Fibroblast of lung (primary cell): Measurements from ENCODE around the gene PRMT5. TPM values are rescaled to one million over a fixed set of nuclear protein-coding genes. Genes with fewer than 3 reads are reported as not detected.

Experiments used
- DNase-seq, 2 donors: peaks; one replicate each; pipeline versions ENCODE4 v3.0.0 to v3.0.0-alpha.2; 2010; ENCODE audit warnings: low read depth in 2 of 2
- H2AFZ ChIP-seq: 2 replicates; pipeline ENCODE4 v1.5.1; 2012; ENCODE audit warnings: low read length, control low read depth, inconsistent platforms
- H3K27ac ChIP-seq: 2 replicates; pipeline ENCODE4 v1.5.1; 2011; ENCODE audit warnings: low read length, control low read depth; ENCODE audit not compliant: insufficient read depth
- H3K27me3 ChIP-seq: 2 replicates; pipeline ENCODE4 v1.5.1; 2011; ENCODE audit warnings: mild to moderate bottlenecking, low read length; ENCODE audit not compliant: control insufficient read depth, insufficient read depth
- H3K36me3 ChIP-seq: 2 replicates; pipeline ENCODE4 v1.5.1; 2011; ENCODE audit warnings: low read length; ENCODE audit not compliant: control insufficient read depth, insufficient read depth
- H3K4me1 ChIP-seq: 2 replicates; pipeline ENCODE4 v1.5.1; 2011; ENCODE audit warnings: low read length; ENCODE audit not compliant: control insufficient read depth, insufficient read depth; ENCODE audit errors: extremely low read depth
- H3K4me2 ChIP-seq: 2 replicates; pipeline ENCODE4 v1.5.1; 2011; ENCODE audit warnings: low read length, control low read depth; ENCODE audit not compliant: insufficient read depth; ENCODE audit errors: extremely low read depth
- H3K4me3 ChIP-seq, 4 experiments: fragments of 200-600 bp in 1 of 4; sonication (generic) in 1 of 4; replicated peaks in 1 of 4; 2 replicates each; pipeline ENCODE4 v1.5.1; 2011 to 2016; ENCODE audit warnings: low read length in 4 of 4, low read depth in 3 of 4, mild to moderate bottlenecking in 3 of 4, control low read depth in 2 of 4, inconsistent platforms in 1 of 4, mixed read lengths in 1 of 4; ENCODE audit not compliant: insufficient read depth in 1 of 4; ENCODE audit errors: control extremely low read depth in 1 of 4
- H3K79me2 ChIP-seq: 2 replicates; pipeline ENCODE4 v1.5.1; 2012; ENCODE audit warnings: mild to moderate bottlenecking, low read length, inconsistent platforms; ENCODE audit not compliant: control insufficient read depth, insufficient read depth
- H3K9ac ChIP-seq: 2 replicates; pipeline ENCODE4 v1.5.1; 2011; ENCODE audit warnings: mild to moderate bottlenecking, low read length, control low read depth; ENCODE audit not compliant: insufficient read depth
- H3K9me3 ChIP-seq: 2 replicates; pipeline ENCODE4 v1.5.1; 2012; ENCODE audit warnings: low read depth, low read length; ENCODE audit not compliant: control insufficient read depth, insufficient read depth
- H4K20me1 ChIP-seq: 2 replicates; pipeline ENCODE4 v1.5.1; 2011; ENCODE audit warnings: low read length; ENCODE audit not compliant: control insufficient read depth, insufficient read depth; ENCODE audit errors: extremely low read depth
- CTCF ChIP-seq, 2 donors: IDR thresholded peaks in 1 of 2; conservative IDR thresholded peaks in 1 of 2; 1 replicate in 1 of 2; 2 replicates in 1 of 2; pipeline ENCODE4 v1.5.1; 2011 to 2012; ENCODE audit warnings: low read length in 2 of 2, control low read depth in 1 of 2, inconsistent platforms in 1 of 2, low read depth in 1 of 2, mild to moderate bottlenecking in 1 of 2
- EZH2 ChIP-seq: IDR thresholded peaks from 2 replicates; pipeline ENCODE4 v1.5.1; 2012; ENCODE audit warnings: low read length, control low read depth, mild to moderate bottlenecking; ENCODE audit errors: missing control alignments
- polyA minus RNA-seq: library from RNA; depleted of rRNA, polyadenylated mRNA; stranded (reverse); fragments of >200 nt; gene quantifications from 2 replicates; pipeline ENCODE4 v1.2.3, GENCODE V29; 2011; ENCODE audit warnings: low replicate concordance
- polyA plus RNA-seq, 2 donors: library from polyadenylated mRNA; depleted of rRNA in 1 of 2; stranded (reverse) in 1 of 2; unstranded in 1 of 2; fragments of >200 nt; gene quantifications; 2 replicates each; pipeline ENCODE4 v1.2.1, GENCODE V29; 2011 to 2012; ENCODE audit warnings: missing spikeins in 1 of 2
- total RNA-seq: library from RNA; depleted of rRNA; stranded (reverse); fragments of >200 nt; gene quantifications from 2 replicates; pipeline ENCODE4 v1.2.1, GENCODE V29; 2014

The PRMT5 gene
- total RNA-seq (50.3 and 54.8 TPM in 2 replicates), polyA plus RNA-seq (91.7 and 136 TPM in 2 replicates), polyA minus RNA-seq (184 and 335 TPM in 2 replicates)
- polyA plus RNA-seq (2012): 76.2 and 138 TPM in 2 replicates

GRCh38 chr14:22929104-22929960, at the start of gene PRMT5:
Gene PRMT5, minus strand, starts transcription at chr14:22929376. Its CDS starts 15 bp downstream, at chr14:22929361.
- H3K4me2 ChIP-seq: peak within 1 kb of the TSS; percentile 85
- peak within 1 kb of the TSS; percentile 71 to 96 (median 94) for H3K4me3 ChIP-seq
- no peaks in the 10 kb centered on the region for H3K27me3 ChIP-seq
- H3K9ac ChIP-seq: peak within 1 kb of the TSS; percentile 92
- no peaks in the 10 kb centered on the region for H4K20me1 ChIP-seq
- peak within 1 kb of the TSS; percentile 95 for H2AFZ ChIP-seq
- H3K79me2 ChIP-seq: peaks cover 18% of the 10 kb centered on the region
- no peaks in the 10 kb centered on the region for H3K9me3 ChIP-seq
- DNase-seq: peak; percentile 99 to 100
- peaks cover 8% of the 10 kb centered on the region for H3K36me3 ChIP-seq
- peaks cover 7% of the 10 kb centered on the region for H3K4me1 ChIP-seq
- peak within 1 kb of the TSS; percentile 92 for H3K27ac ChIP-seq
- TF ChIP-seq EZH2 (no peak), CTCF (conservative IDR thresholded peaks at IDR 0.05 in 1 of 2, IDR thresholded peaks at IDR 0.05 in 1 of 2; ENCODE audit: low read depth in 1 of 2, low read length in 2 of 2) (no peak)

- H3K9me3 ChIP-seq: no peaks in the 10 kb centered on the region
- H3K9ac ChIP-seq: no peak overlapping the region
- no peaks in the 10 kb centered on the region for H3K27me3 ChIP-seq
- H3K27ac ChIP-seq: peak overlapping the region; percentile 55
- no peak overlapping the region for H2AFZ ChIP-seq
- TF ChIP-seq CTCF (conservative IDR thresholded peaks at IDR 0.05 in 1 of 2, IDR thresholded peaks at IDR 0.05 in 1 of 2; ENCODE audit: low read depth in 1 of 2, low read length in 2 of 2) (no peak), EZH2 (no peak)
- peaks cover 6% of the 10 kb centered on the region for H3K36me3 ChIP-seq
- H3K4me3 ChIP-seq: peak overlapping the region in 3 of 4 experiments; percentile 4 to 34 (median 21)
- H3K79me2 ChIP-seq: peaks cover 44% of the 10 kb centered on the region
- H3K4me2 ChIP-seq: peak overlapping the region; percentile 71
- H3K4me1 ChIP-seq: peaks cover 45% of the 10 kb centered on the region
- peak in 1 of 2 donors; percentile 24 for DNase-seq
- no peaks in the 10 kb centered on the region for H4K20me1 ChIP-seq
Measured at GRCh38 chr14:22978487-22978837, 49.3 kb upstream of the PRMT5 start.

GRCh38 chr14:22977684-22978486, 48.7 kb upstream of the PRMT5 start:
- Histone ChIP-seq H3K9me3 (no peaks in the 10 kb centered on the region), H3K4me1 (peaks cover 45% of the 10 kb centered on the region), H3K9ac (no peak overlapping the region), H4K20me1 (no peaks in the 10 kb centered on the region), H3K36me3 (peaks cover 10% of the 10 kb centered on the region), H3K4me3 (peak overlapping the region in 3 of 4 experiments; percentile 4 to 34 (median 21)), H3K79me2 (peaks cover 41% of the 10 kb centered on the region), H3K4me2 (peak overlapping the region; percentile 71), H2AFZ (no peak overlapping the region), H3K27ac (peak overlapping the region; percentile 66), H3K27me3 (no peaks in the 10 kb centered on the region)
- TF ChIP-seq EZH2: no peak
- no peak for TF ChIP-seq CTCF (conservative IDR thresholded peaks at IDR 0.05 in 1 of 2, IDR thresholded peaks at IDR 0.05 in 1 of 2; ENCODE audit: low read depth in 1 of 2, low read length in 2 of 2)
- DNase-seq: peak; percentile 68 to 77
